ENCODE results near the gene JAK1.

GRCh38 chr1:64798872-64799271 is 167.5 kb downstream of the JAK1 start:
- TF ChIP-seq CTCF (IDR thresholded peaks at IDR 0.05) (no peak), ZFX (IDR thresholded peaks at IDR 0.05; ENCODE audit: borderline replicate concordance) (no peak)

All from 22Rv1 (cell line).